Thyroid gland (tissue), 4 donors: ENCODE measurements around the gene GPC6.

Source experiments
- POLR2A ChIP-seq, 2 donors: fragments of 450-650 bp; IDR thresholded peaks; one replicate each; pipeline ENCODE4 v1.6.1; 2017; ENCODE audit warnings: antibody characterized with exemption in 2 of 2, mild to moderate bottlenecking in 2 of 2, moderate library complexity in 1 of 2
- TF ChIP-seq, protein P1 (sequence below), 6 experiments: fragments of 200-600 bp in 3 of 6; fragments of 450-650 bp in 3 of 6; sonication (generic) in 3 of 6; IDR thresholded peaks; one replicate each; pipeline ENCODE4 v1.5.1; 2016 to 2019; ENCODE audit warnings: antibody characterized with exemption in 6 of 6, mild to moderate bottlenecking in 2 of 6, inconsistent platforms in 1 of 6, moderate library complexity in 1 of 6

DNA sequence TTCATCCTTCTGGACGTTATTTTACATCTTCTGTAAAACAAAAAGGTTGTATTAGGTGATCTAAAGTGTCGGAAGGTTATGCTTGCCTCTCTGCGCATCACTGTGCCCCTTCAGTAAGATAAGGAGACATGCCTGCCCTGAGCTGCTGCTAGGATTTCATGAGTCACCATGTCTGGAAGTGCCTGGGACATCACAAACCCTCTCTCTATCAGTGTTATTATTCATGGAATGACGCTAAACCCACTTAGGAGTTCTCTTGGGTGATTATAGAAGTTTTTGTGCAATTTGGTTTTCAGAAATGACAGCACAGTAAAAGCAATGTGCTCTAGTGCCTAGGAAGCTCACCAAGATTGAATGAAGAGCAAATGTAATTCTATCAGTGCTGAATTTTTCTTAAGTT is 635.2 kb downstream of the GPC6 start:
- TF ChIP-seq, protein P1, sequence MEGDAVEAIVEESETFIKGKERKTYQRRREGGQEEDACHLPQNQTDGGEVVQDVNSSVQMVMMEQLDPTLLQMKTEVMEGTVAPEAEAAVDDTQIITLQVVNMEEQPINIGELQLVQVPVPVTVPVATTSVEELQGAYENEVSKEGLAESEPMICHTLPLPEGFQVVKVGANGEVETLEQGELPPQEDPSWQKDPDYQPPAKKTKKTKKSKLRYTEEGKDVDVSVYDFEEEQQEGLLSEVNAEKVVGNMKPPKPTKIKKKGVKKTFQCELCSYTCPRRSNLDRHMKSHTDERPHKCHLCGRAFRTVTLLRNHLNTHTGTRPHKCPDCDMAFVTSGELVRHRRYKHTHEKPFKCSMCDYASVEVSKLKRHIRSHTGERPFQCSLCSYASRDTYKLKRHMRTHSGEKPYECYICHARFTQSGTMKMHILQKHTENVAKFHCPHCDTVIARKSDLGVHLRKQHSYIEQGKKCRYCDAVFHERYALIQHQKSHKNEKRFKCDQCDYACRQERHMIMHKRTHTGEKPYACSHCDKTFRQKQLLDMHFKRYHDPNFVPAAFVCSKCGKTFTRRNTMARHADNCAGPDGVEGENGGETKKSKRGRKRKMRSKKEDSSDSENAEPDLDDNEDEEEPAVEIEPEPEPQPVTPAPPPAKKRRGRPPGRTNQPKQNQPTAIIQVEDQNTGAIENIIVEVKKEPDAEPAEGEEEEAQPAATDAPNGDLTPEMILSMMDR (IDR thresholded peaks at IDR 0.05): no peak
- no peak for TF ChIP-seq POLR2A (IDR thresholded peaks at IDR 0.05)
